IPS DF 6.9 (cell line): ENCODE results near the gene USP19.

Source experiments
- DNase-seq: peaks from one replicate; pipeline ENCODE4 v3.0.0-alpha.2; 2013; ENCODE audit warnings: low read depth, low spot score
- H3K27ac ChIP-seq: one replicate; pipeline ENCODE4 v1.5.1; 2013; ENCODE audit warnings: low read length, control low read depth
- H3K27me3 ChIP-seq: 2 replicates; pipeline ENCODE4 v1.6.1; 2013; ENCODE audit warnings: mild to moderate bottlenecking, low read length; ENCODE audit not compliant: control insufficient read depth, insufficient read depth
- H3K36me3 ChIP-seq: 2 replicates; pipeline ENCODE4 v1.6.1; 2013; ENCODE audit warnings: low read length; ENCODE audit not compliant: control insufficient read depth, insufficient read depth
- H3K4me1 ChIP-seq: 2 replicates; pipeline ENCODE4 v1.6.1; 2013; ENCODE audit warnings: low read length; ENCODE audit not compliant: control insufficient read depth, insufficient read depth
- H3K4me3 ChIP-seq: 2 replicates; pipeline ENCODE4 v1.5.1; 2013; ENCODE audit warnings: mild to moderate bottlenecking, low read length
- H3K9me3 ChIP-seq: 2 replicates; pipeline ENCODE4 v1.6.1; 2013; ENCODE audit warnings: low read length, inconsistent platforms; ENCODE audit not compliant: control insufficient read depth, insufficient read depth
- WGBS: extraction: QIAGEN DNeasy Blood & Tissue Kit; methylation state at CpG from one replicate; pipeline ENCODE4 v1.1.7; 2013; ENCODE audit warnings: mixed read lengths, missing lambda C conversion rate; ENCODE audit not compliant: insufficient read length, insufficient coverage; 5-methylcytosine and 5-hydroxymethylcytosine counted together

USP19 gene

GRCh38 chr3:49161197-49161596 is 40.6 kb upstream of the USP19 start:
- H3K4me1 ChIP-seq, result peaks cover 3% of the 10 kb centered on the region; the same call in 1 of the 2 replicates
- WGBS, result no CpG with 5 or more reads among the region's 2 CpGs
- DNase-seq, result no peak
- H3K9me3 ChIP-seq, result no peaks in the 10 kb centered on the region
- H3K27me3 ChIP-seq, result no peaks in the 10 kb centered on the region
- peaks cover 12% of the 10 kb centered on the region for H3K36me3 ChIP-seq
- H3K27ac ChIP-seq, result no peak overlapping the region
- H3K4me3 ChIP-seq, result no peak overlapping the region

DNA sequence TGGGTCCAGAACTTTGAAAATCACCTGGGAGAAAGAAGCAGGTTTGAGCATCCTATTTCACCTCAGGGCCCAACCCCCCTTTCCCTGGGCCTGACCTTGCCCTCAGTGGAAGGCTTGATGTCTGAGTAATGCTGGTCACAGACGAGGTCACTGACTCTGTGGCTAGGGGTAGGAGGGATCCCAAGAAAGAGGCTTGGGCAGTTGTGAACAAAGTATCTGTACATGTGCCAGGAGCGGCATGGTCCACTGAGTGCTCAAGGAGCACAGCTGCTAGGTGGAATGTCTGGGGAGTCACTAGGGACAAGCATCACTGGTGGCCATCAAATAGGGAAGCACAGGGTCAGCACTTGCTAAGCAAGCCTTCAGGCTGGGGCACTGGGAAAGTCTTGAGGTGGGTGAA is 38.2 kb upstream of the USP19 start:
- DNase-seq, result no peak
- Histone ChIP-seq H3K4me3 (no peak overlapping the region), H3K36me3 (peaks cover 9% of the 10 kb centered on the region), H3K27me3 (no peaks in the 10 kb centered on the region), H3K27ac (no peak overlapping the region), H3K9me3 (no peaks in the 10 kb centered on the region), H3K4me1 (no peaks in the 10 kb centered on the region)
- no CpG with 5 or more reads among the region's 2 CpGs for WGBS

DNA sequence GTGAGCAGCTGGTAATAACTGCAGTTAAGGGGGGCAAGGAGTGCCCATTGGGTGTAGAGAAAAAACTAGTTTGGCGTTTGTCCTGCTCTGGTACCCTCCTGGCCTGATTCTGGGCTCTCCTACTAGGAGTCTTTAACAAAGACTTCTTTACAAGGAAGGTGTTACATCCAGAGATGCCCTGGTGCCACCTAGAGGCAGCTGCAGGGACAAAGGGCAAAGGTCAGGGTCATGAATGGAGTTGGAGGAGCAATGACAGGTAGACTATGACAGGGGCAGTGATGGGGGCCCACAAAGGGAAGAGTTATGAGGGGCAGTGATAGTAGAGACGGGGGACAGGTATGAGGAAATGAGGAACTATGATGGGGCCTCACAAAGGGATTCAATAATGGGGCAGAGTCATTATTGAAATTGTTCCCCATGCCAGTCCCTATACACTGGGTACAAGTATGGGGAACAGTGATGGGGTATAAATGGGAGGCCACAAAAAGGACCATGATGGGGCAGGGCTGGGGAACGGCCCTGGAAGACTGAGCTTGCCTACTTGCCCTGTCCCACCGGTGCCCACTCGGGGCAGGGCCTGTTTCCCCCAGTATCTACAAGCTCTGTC is 37.6 kb upstream of the USP19 start:
- H3K36me3 ChIP-seq, result peaks cover 4% of the 10 kb centered on the region; the same call in 1 of the 2 replicates
- no peaks in the 10 kb centered on the region for H3K4me1 ChIP-seq
- no peak for DNase-seq
- no CpG with 5 or more reads among the region's 5 CpGs for WGBS
- no peak overlapping the region for H3K27ac ChIP-seq
- no peak overlapping the region for H3K4me3 ChIP-seq
- no peaks in the 10 kb centered on the region for H3K27me3 ChIP-seq
- H3K9me3 ChIP-seq, result no peaks in the 10 kb centered on the region

DNA sequence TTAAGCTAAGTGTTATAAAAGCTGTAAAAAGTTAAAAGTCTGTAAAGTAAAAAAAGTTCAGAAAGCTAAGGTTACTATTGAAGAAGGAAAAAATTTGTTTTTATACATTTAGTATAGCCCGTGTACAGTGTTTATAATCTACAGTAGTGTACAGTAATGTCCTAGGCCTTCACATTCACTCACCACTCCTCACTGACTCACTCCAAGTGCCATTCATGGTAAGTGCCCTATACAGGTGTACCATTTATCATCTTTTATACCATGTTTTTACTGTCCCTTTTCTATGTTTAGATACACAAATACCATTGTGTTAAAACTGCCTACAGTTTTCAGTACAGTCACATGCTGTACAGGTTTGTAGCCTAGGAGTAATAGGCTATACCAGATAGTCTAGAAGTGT is 36.7 kb upstream of the USP19 start:
- no peak overlapping the region for H3K4me3 ChIP-seq
- H3K4me1 ChIP-seq, result no peaks in the 10 kb centered on the region
- WGBS, result no CpG with 5 or more reads among the region's 1 CpG
- H3K27me3 ChIP-seq, result peaks cover 1% of the 10 kb centered on the region; the same call in 1 of the 2 replicates
- H3K9me3 ChIP-seq, result no peaks in the 10 kb centered on the region
- H3K36me3 ChIP-seq, result no peaks in the 10 kb centered on the region
- no peak for DNase-seq
- no peak overlapping the region for H3K27ac ChIP-seq

DNA sequence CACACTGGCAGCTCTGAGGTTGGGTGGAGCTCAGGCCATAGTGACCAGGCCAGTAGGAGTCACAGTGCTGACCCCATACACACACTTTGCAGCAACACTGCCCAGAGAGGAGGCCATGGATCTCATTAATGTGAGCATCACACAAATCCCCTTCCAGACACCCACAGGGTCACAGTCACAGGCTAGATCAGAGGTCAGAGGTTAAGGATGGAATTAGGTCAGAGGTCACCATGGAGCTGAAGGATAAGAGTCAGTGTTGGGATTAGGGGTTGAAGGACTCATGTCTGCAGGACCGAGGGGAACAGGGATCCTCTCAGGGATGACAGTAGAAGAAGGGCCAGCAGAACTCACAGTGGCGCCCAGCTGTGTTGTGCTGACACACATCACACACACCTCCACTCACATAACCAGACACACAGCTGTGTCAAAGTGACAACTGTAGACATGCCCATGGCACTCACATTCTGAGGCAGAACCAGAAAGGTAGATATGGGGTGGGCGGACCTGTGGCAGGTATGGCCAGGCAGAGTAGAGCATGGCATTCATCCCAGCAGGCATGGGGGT is 32.8 kb upstream of the USP19 start:
- H3K27ac ChIP-seq, result no peak overlapping the region
- no peaks in the 10 kb centered on the region for H3K36me3 ChIP-seq
- H3K4me1 ChIP-seq, result no peaks in the 10 kb centered on the region
- no peak for DNase-seq
- peaks cover 4% of the 10 kb centered on the region; the same call in 1 of the 2 replicates for H3K27me3 ChIP-seq
- H3K4me3 ChIP-seq, result no peak overlapping the region
- WGBS, result no CpG with 5 or more reads among the region's 3 CpGs
- H3K9me3 ChIP-seq, result no peaks in the 10 kb centered on the region

GRCh38 chr3:49151610-49152009 is 31.0 kb upstream of the USP19 start:
- H3K27me3 ChIP-seq, result peaks cover 4% of the 10 kb centered on the region; the same call in 1 of the 2 replicates
- DNase-seq, result no peak
- H3K4me1 ChIP-seq, result no peaks in the 10 kb centered on the region
- no peak overlapping the region for H3K4me3 ChIP-seq
- H3K27ac ChIP-seq, result no peak overlapping the region
- no peaks in the 10 kb centered on the region for H3K9me3 ChIP-seq
- WGBS, result no CpG with 5 or more reads among the region's 2 CpGs
- no peaks in the 10 kb centered on the region for H3K36me3 ChIP-seq

DNA sequence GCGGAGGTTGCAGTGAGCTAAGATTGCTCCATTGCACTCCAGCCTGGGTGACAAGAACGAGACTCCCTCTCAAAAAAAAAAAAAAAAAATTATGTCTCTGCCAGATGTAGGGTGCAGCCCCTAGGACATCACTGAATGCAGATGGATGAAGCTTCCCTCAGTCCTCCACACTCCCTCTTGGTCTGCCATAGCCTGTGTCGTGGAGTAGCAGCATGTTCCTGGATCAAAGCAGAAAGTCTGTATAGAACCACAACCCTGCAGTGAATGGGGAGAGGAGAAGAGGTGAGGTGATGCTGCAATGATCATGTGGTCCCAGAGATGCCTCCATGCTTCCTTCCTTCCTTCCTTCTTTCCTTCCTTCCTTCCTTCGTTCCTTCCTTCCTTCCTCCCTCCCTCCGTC is 27.5 kb upstream of the USP19 start:
- no CpG with 5 or more reads among the region's 5 CpGs for WGBS
- peaks cover 4% of the 10 kb centered on the region; the same call in 1 of the 2 replicates for H3K27me3 ChIP-seq
- no peaks in the 10 kb centered on the region for H3K36me3 ChIP-seq
- no peak overlapping the region for H3K4me3 ChIP-seq
- no peaks in the 10 kb centered on the region for H3K9me3 ChIP-seq
- DNase-seq, result no peak
- H3K4me1 ChIP-seq, result no peaks in the 10 kb centered on the region
- no peak overlapping the region for H3K27ac ChIP-seq

DNA sequence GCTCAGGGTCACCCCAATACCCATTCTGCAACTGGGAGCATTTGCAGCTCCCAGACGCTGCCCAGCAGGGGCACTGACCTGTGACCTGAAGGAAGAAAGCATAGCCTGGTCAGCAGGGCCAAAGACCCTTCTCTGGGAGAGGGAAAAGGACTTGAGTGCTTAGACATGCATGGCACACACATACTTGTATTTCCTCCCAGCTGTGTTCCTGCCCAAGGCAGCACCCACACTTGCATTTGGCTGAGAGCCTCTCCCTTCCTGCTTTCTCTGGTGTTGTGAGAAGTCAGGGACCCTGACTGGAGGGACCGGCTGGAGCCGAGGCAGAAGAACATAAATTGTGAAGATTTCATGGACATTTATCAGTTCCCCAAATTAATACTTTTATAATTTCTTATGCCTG is 19.5 kb upstream of the USP19 start:
- peaks cover 1% of the 10 kb centered on the region; the same call in 1 of the 2 replicates for H3K4me1 ChIP-seq
- no peaks in the 10 kb centered on the region for H3K9me3 ChIP-seq
- H3K27me3 ChIP-seq, result no peaks in the 10 kb centered on the region
- DNase-seq, result no peak
- WGBS, result no CpG with 5 or more reads among the region's 3 CpGs
- no peaks in the 10 kb centered on the region for H3K36me3 ChIP-seq
- H3K4me3 ChIP-seq, result no peak overlapping the region
- no peak overlapping the region for H3K27ac ChIP-seq

- H3K27ac ChIP-seq, result no peak overlapping the region
- no peaks in the 10 kb centered on the region for H3K36me3 ChIP-seq
- H3K4me3 ChIP-seq, result no peak overlapping the region
- H3K9me3 ChIP-seq, result no peaks in the 10 kb centered on the region
- no peaks in the 10 kb centered on the region for H3K27me3 ChIP-seq
- no CpG with 5 or more reads among the region's 4 CpGs for WGBS
- no peak for DNase-seq
- H3K4me1 ChIP-seq, result peaks cover 5% of the 10 kb centered on the region; the same call in 1 of the 2 replicates
These were observed 14.9 kb upstream of the USP19 start for GRCh38 chr3:49135499-49135898.

DNA sequence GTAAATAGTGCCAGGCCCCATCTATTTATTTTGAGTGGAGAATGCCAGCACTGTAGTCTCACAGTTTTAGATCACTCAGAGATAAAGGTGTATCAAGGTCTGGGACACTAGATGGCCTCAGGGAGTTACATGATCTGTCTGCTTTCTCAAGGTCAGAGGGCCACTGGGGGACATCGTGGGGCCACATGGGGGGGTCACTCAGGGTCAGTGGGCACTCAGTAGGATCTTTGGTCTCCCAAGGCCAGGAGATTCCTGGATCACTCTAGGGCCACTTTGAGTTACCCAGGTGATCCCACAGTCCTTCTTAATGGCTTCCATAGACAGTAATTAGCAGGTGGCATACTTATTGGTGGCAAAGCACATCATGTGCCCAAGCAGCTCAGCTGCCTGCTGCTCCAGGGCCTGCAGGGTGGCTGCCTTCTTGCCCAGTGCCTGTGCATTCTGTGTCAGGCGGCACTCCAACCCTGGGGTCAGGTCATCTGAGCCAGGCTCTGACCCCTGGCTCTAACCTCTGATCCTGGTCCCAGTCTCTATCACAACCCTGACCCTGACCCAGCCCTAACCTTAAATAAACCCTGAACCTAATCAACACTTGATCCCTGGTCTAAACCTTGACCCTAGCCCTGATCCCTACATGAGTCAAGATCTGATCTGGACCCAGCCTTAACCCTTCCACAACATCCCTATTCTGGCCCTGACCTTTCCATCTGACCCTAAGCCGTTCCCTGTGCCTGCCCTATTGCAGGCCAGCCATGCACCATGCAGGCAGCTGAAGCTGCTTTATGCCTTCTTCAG is 14.0 kb upstream of the USP19 start:
- H3K36me3 ChIP-seq, result no peaks in the 10 kb centered on the region
- H3K4me3 ChIP-seq, result no peak overlapping the region
- no peaks in the 10 kb centered on the region for H3K27me3 ChIP-seq
- H3K4me1 ChIP-seq, result 0 out of 2 replicates have a peak, but pooled peaks cover 4% of the 10 kb centered on the region
- no peaks in the 10 kb centered on the region for H3K9me3 ChIP-seq
- H3K27ac ChIP-seq, result no peak overlapping the region
- DNase-seq, result no peak
- WGBS, result no CpG with 5 or more reads among the region's 3 CpGs
